MM.1S (cell line): Measurements from ENCODE around the gene FAHD2A.

Experiments
- EZH2 ChIP-seq: fragments of 300-600 bp; sonication (generic); optimal IDR thresholded peaks from 2 replicates; pipeline ENCODE3; 2017; ENCODE audit warnings: low read depth, mild to moderate bottlenecking, antibody characterized with exemption, low read length, mixed read lengths
- TF ChIP-seq, protein P1 (sequence below): fragments of 300-600 bp; sonication (generic); IDR thresholded peaks from 2 replicates; pipeline ENCODE4 v1.5.1; 2016; ENCODE audit warnings: antibody characterized with exemption, low read length, mixed read lengths

DNA sequence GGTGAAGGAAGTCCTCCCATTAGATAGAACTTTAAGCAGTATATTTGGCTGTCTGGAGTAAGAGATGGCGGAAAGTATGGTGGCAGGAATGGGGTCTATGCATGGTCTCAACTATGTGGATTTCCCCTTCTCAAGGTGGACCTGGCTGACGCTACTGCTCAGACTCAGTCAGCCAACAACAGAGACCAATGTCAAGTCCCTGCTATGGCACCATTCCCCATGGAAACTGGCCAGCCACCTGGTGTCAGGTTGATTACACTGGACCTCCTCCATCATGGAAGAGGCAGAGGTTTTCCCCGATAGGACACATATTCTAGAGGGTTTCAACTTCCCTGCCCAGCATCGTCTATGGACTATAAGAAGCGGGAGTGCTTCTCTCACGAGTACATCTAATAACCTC is 8.6 kb upstream of the FAHD2A start:
- TF ChIP-seq, protein P1, sequence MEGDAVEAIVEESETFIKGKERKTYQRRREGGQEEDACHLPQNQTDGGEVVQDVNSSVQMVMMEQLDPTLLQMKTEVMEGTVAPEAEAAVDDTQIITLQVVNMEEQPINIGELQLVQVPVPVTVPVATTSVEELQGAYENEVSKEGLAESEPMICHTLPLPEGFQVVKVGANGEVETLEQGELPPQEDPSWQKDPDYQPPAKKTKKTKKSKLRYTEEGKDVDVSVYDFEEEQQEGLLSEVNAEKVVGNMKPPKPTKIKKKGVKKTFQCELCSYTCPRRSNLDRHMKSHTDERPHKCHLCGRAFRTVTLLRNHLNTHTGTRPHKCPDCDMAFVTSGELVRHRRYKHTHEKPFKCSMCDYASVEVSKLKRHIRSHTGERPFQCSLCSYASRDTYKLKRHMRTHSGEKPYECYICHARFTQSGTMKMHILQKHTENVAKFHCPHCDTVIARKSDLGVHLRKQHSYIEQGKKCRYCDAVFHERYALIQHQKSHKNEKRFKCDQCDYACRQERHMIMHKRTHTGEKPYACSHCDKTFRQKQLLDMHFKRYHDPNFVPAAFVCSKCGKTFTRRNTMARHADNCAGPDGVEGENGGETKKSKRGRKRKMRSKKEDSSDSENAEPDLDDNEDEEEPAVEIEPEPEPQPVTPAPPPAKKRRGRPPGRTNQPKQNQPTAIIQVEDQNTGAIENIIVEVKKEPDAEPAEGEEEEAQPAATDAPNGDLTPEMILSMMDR, result no peak
- TF ChIP-seq EZH2, result no peak
